IPS-20b (cell line): ENCODE measurements around the gene AP2A1.

Experiments used
- H3K27ac ChIP-seq: one replicate; pipeline ENCODE4 v1.5.1; 2013; ENCODE audit warnings: low read length
- H3K27me3 ChIP-seq: 2 replicates; pipeline ENCODE4 v1.6.1; 2013; ENCODE audit warnings: mild to moderate bottlenecking, low read length, inconsistent platforms; ENCODE audit not compliant: insufficient read depth
- H3K36me3 ChIP-seq: 2 replicates; pipeline ENCODE4 v1.6.1; 2013; ENCODE audit warnings: low read depth, mild to moderate bottlenecking, inconsistent platforms, low read length, moderate library complexity; ENCODE audit not compliant: insufficient read depth
- H3K4me1 ChIP-seq: 2 replicates; pipeline ENCODE4 v1.6.1; 2013; ENCODE audit warnings: mild to moderate bottlenecking, control low read depth, inconsistent platforms, low read length, moderate library complexity; ENCODE audit not compliant: insufficient read depth
- H3K4me3 ChIP-seq: 2 replicates; pipeline ENCODE4 v1.5.1; 2013; ENCODE audit warnings: mild to moderate bottlenecking, low read length, inconsistent platforms
- H3K9ac ChIP-seq: 2 replicates; pipeline ENCODE4 v1.6.1; 2013; ENCODE audit warnings: low read depth, mild to moderate bottlenecking, inconsistent platforms, low read length, moderate library complexity
- H3K9me3 ChIP-seq: 2 replicates; pipeline ENCODE4 v1.6.1; 2013; ENCODE audit warnings: mild to moderate bottlenecking, low read depth, low read length, inconsistent platforms; ENCODE audit not compliant: insufficient read depth

AP2A1 gene

GRCh38 chr19:49799798-49800376 is 33.1 kb downstream of the AP2A1 start:
- Histone ChIP-seq H3K9me3 (no peaks in the 10 kb centered on the region), H3K4me3 (no peak overlapping the region), H3K27ac (no peak overlapping the region), H3K4me1 (no peaks in the 10 kb centered on the region; the same call in 1 of the 2 replicates), H3K36me3 (peaks cover 52% of the 10 kb centered on the region), H3K9ac (no peak overlapping the region), H3K27me3 (no peaks in the 10 kb centered on the region)

- H3K4me1 ChIP-seq: no peaks in the 10 kb centered on the region; the same call in 1 of the 2 replicates
- no peak overlapping the region for H3K27ac ChIP-seq
- no peaks in the 10 kb centered on the region for H3K9me3 ChIP-seq
- no peak overlapping the region for H3K9ac ChIP-seq
- H3K4me3 ChIP-seq: no peak overlapping the region
- peaks cover 43% of the 10 kb centered on the region for H3K36me3 ChIP-seq
- H3K27me3 ChIP-seq: no peaks in the 10 kb centered on the region
Observed at GRCh38 chr19:49800771-49801170, 34.0 kb downstream of the AP2A1 start.

DNA sequence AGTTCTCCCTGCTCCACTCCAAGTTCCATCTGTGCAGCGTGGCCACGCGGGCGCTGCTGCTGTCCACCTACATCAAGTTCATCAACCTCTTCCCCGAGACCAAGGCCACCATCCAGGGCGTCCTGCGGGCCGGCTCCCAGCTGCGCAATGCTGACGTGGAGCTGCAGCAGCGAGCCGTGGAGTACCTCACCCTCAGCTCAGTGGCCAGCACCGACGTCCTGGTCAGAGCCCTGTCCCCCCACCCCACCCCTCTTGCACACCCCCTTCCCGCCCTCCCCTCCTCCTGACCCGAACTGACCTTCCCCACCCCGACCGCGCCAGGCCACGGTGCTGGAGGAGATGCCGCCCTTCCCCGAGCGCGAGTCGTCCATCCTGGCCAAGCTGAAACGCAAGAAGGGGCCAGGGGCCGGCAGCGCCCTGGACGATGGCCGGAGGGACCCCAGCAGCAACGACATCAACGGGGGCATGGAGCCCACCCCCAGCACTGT is 34.6 kb downstream of the AP2A1 start:
- peaks cover 40% of the 10 kb centered on the region for H3K36me3 ChIP-seq
- H3K27me3 ChIP-seq: no peaks in the 10 kb centered on the region
- H3K4me1 ChIP-seq: no peaks in the 10 kb centered on the region; the same call in 1 of the 2 replicates
- H3K4me3 ChIP-seq: peak overlapping the region; percentile 65; the same call in 1 of the 2 replicates
- H3K9ac ChIP-seq: no peak overlapping the region
- no peaks in the 10 kb centered on the region for H3K9me3 ChIP-seq
- H3K27ac ChIP-seq: no peak overlapping the region

GRCh38 chr19:49801966-49802661 is 35.3 kb downstream of the AP2A1 start:
- peak overlapping the region; percentile 81 for H3K27ac ChIP-seq
- H3K9ac ChIP-seq: peak overlapping the region; percentile 64; the same call in 1 of the 2 replicates
- H3K27me3 ChIP-seq: no peaks in the 10 kb centered on the region
- H3K9me3 ChIP-seq: no peaks in the 10 kb centered on the region
- peaks cover 36% of the 10 kb centered on the region for H3K36me3 ChIP-seq
- H3K4me3 ChIP-seq: peak overlapping the region; percentile 65
- no peaks in the 10 kb centered on the region; the same call in 1 of the 2 replicates for H3K4me1 ChIP-seq

- H3K9me3 ChIP-seq: no peaks in the 10 kb centered on the region
- H3K9ac ChIP-seq: peak overlapping the region; percentile 64; the same call in 1 of the 2 replicates
- no peaks in the 10 kb centered on the region; the same call in 1 of the 2 replicates for H3K4me1 ChIP-seq
- peak overlapping the region; percentile 81 for H3K27ac ChIP-seq
- H3K4me3 ChIP-seq: peak overlapping the region; percentile 65; the same call in 1 of the 2 replicates
- peaks cover 43% of the 10 kb centered on the region for H3K36me3 ChIP-seq
- H3K27me3 ChIP-seq: no peaks in the 10 kb centered on the region
Observed at GRCh38 chr19:49802836-49803528, 36.2 kb downstream of the AP2A1 start.

GRCh38 chr19:49803529-49803856 is 36.7 kb downstream of the AP2A1 start:
- no peak overlapping the region for H3K9ac ChIP-seq
- no peak overlapping the region for H3K4me3 ChIP-seq
- H3K9me3 ChIP-seq: no peaks in the 10 kb centered on the region
- no peak overlapping the region for H3K27ac ChIP-seq
- no peaks in the 10 kb centered on the region; the same call in 1 of the 2 replicates for H3K4me1 ChIP-seq
- H3K36me3 ChIP-seq: peaks cover 44% of the 10 kb centered on the region
- H3K27me3 ChIP-seq: no peaks in the 10 kb centered on the region

DNA sequence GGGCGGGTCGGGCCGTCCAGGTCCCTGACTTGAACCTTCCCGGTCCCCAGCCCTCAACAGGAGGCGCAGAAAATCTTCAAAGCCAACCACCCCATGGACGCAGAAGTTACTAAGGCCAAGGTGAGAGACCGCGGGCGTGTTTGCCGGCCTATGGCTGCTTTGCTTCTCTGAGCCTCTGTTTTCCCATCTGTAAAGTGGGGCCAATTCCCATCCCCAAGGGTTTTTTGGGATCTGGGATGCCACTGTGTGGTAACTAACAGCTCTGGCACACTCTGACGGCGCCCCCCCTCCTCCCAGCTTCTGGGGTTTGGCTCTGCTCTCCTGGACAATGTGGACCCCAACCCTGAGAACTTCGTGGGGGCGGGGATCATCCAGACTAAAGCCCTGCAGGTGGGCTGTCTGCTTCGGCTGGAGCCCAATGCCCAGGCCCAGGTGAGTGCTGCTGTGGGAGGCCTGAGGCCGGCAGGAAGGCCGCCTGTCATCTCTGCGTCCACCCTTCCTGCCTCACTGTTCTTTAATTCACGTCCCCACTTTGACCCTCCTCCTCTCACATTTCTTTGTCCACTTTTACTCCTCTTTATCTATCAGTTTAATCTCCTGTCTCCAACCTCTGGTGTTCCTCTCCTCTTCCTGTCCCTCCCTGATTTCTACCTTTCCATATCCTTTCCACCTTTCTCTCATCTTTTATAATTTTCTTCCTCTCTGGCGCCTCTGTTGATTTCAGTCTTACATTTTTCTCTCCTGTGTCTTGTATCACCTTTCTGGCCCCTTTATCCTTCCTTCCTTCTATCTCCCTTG is 39.2 kb downstream of the AP2A1 start:
- no peaks in the 10 kb centered on the region for H3K9me3 ChIP-seq
- peaks cover 28% of the 10 kb centered on the region for H3K36me3 ChIP-seq
- H3K27me3 ChIP-seq: peaks cover 4% of the 10 kb centered on the region; the same call in 1 of the 2 replicates
- no peak overlapping the region for H3K9ac ChIP-seq
- H3K27ac ChIP-seq: no peak overlapping the region
- H3K4me3 ChIP-seq: no peak overlapping the region
- peaks cover 7% of the 10 kb centered on the region for H3K4me1 ChIP-seq

DNA sequence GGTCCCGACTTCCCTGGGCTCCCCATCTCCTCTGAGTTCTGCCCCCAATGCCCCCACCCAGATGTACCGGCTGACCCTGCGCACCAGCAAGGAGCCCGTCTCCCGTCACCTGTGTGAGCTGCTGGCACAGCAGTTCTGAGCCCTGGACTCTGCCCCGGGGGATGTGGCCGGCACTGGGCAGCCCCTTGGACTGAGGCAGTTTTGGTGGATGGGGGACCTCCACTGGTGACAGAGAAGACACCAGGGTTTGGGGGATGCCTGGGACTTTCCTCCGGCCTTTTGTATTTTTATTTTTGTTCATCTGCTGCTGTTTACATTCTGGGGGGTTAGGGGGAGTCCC is 39.8 kb downstream of the AP2A1 start:
- H3K4me3 ChIP-seq: no peak overlapping the region
- no peak overlapping the region for H3K9ac ChIP-seq
- peaks cover 7% of the 10 kb centered on the region for H3K4me1 ChIP-seq
- H3K36me3 ChIP-seq: peaks cover 28% of the 10 kb centered on the region
- peaks cover 4% of the 10 kb centered on the region; the same call in 1 of the 2 replicates for H3K27me3 ChIP-seq
- no peak overlapping the region for H3K27ac ChIP-seq
- no peaks in the 10 kb centered on the region for H3K9me3 ChIP-seq

DNA sequence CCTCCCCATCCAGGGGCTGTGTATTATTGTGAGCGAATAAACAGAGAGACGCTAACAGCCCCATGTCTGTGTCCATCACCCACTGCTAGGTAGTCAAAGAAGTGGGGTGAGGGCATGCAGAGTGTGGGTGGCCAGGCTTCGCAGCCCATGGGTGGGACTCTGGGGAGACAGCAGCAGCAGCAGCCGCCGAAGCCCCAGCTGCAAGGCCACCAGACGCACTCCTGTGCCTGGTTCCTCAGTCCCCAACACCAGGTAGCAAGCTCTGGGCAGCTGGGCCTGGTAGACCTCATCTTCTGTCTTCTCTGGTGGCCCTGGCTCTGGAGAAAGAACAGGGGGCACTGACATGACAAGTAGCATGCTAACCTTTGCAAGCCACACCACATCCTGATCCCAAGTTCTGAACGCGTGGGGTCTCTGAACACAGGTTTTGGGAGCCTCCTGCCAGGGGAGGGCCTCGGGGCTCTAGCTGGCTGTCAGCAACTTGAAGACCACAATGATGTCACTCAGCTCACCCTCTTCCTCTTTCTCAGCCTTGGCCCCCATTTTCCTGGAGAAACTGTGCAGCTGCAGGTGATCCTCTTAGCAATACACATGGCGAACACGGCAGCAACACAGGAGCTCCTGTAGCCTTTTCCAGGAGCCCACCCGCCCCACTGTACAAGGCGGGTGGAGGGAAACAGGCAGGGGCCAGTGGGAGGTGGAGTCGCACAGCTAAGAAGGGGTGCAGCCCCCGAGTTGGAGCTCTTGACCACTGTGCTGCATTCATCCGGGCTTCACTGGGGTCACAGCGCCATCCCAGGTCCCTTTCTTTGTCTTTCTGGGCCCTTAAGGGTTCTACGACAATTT is 40.5 kb downstream of the AP2A1 start:
- no peak overlapping the region for H3K27ac ChIP-seq

GRCh38 chr19:49807904-49808675 is 41.3 kb downstream of the AP2A1 start:
- Histone ChIP-seq H3K9ac (peak overlapping the region; percentile 63; the same call in 1 of the 2 replicates), H3K27me3 (peaks cover 4% of the 10 kb centered on the region; the same call in 1 of the 2 replicates), H3K4me3 (peak overlapping the region; percentile 55; the same call in 1 of the 2 replicates), H3K27ac (no peak overlapping the region), H3K36me3 (peaks cover 26% of the 10 kb centered on the region), H3K4me1 (peaks cover 13% of the 10 kb centered on the region), H3K9me3 (no peaks in the 10 kb centered on the region)

More for the DNA sequence above, 40.5 kb downstream of the AP2A1 start:
- peaks cover 10% of the 10 kb centered on the region for H3K4me1 ChIP-seq
- no peak overlapping the region for H3K4me3 ChIP-seq
- H3K9me3 ChIP-seq: no peaks in the 10 kb centered on the region
- no peak overlapping the region for H3K9ac ChIP-seq
- H3K27me3 ChIP-seq: peaks cover 4% of the 10 kb centered on the region; the same call in 1 of the 2 replicates
- H3K36me3 ChIP-seq: peaks cover 28% of the 10 kb centered on the region
